ENCODE results near the gene GLIS2. TPM values are rescaled to one million over a fixed set of nuclear protein-coding genes. Genes with fewer than 3 reads are reported as not detected.

The GLIS2 gene
- total and polyA plus RNA-seq, 4 experiments from 2014 or later, result 0.08 TPM; not detected in 3

GRCh38 chr16:4272114-4272956 lies 43.5 kb upstream of the GLIS2 start:
- peak overlapping the region; percentile 71 for H3K27ac ChIP-seq (ENCODE audit: low read depth, low read length)
- H3K27me3 ChIP-seq (ENCODE audit: insufficient read depth, low read length), result no peaks in the 10 kb centered on the region
- peak overlapping the region; percentile 92 to 98 (median 95) for H3K4me3 Mint-ChIP-seq
- peak overlapping the region; percentile 88 to 100 (median 96) for H3K27ac Mint-ChIP-seq
- POLR2A ChIA-PET (ENCODE audit: partially characterized antibody), result interaction anchor here (0.6 to 4.3 kb wide), 20 partner anchors 10 to 555 kb away, joined by 3 to 109 read pairs (median 4); partner anchors contain the start of genes ADCY9, CORO7, MGRN1 and PAM16
- peaks cover 6 to 26% (median 14%) of the 10 kb centered on the region in 4 donors for H3K4me1 Mint-ChIP-seq
- peaks cover 10% of the 10 kb centered on the region for H3K4me1 ChIP-seq (ENCODE audit: insufficient read depth, low read length)
- CTCF ChIA-PET (ENCODE audit: partially characterized antibody), result interaction anchor here (0.9 to 8.2 kb wide), 10 partner anchors 16 to 352 kb away, joined by 3 to 84 read pairs (median 4); partner anchors contain the start of gene MGRN1
- peak overlapping the region; percentile 9 to 91 for H3K4me3 ChIP-seq (ENCODE audit: low read length in 2 of 2)
- peaks cover 4% of the 10 kb centered on the region for H3K36me3 ChIP-seq (ENCODE audit: insufficient read depth, low read length)
- intact Hi-C loops (cut with micrococcal nuclease), result loop anchor here (2.0 kb wide), 2 partner anchors 78 to 142 kb away; partner anchors contain the start of gene PAM16
- H3K9me3 Mint-ChIP-seq, result peaks cover 0 to 4% (median 0%) of the 10 kb centered on the region in 8 donors
- H3K36me3 Mint-ChIP-seq, result peaks cover 0 to 5% of the 10 kb centered on the region in 2 donors
- no peaks in the 10 kb centered on the region for H3K27me3 Mint-ChIP-seq
- peak in 3 of 5 donors; percentile 40 to 67 (median 48) for DNase-seq
- no peaks in the 10 kb centered on the region for H3K9me3 ChIP-seq (ENCODE audit: control insufficient read depth in 1 of 2, low read length in 2 of 2)

- POLR2A ChIA-PET (ENCODE audit: partially characterized antibody), result interaction anchor here (0.6 to 4.3 kb wide), 13 partner anchors 10 to 529 kb away, joined by 3 to 109 read pairs (median 4); partner anchors contain the start of genes ANKS3, CORO7, DNAAF8 and PAM16
- Mint-ChIP-seq H3K36me3 (peaks cover 0 to 5% of the 10 kb centered on the region in 2 donors), H3K4me1 (peaks cover 5 to 21% (median 9%) of the 10 kb centered on the region in 4 donors), H3K4me3 (peak overlapping the region; percentile 82 to 92 (median 88)), H3K27ac (peak overlapping the region; percentile 80 to 98 (median 90)), H3K9me3 (peaks cover 0 to 4% (median 0%) of the 10 kb centered on the region in 8 donors), H3K27me3 (no peaks in the 10 kb centered on the region)
- Histone ChIP-seq H3K36me3 (ENCODE audit: insufficient read depth, low read length) (no peaks in the 10 kb centered on the region), H3K4me3 (ENCODE audit: low read length in 2 of 2) (peak overlapping the region; percentile 23 to 91), H3K27me3 (ENCODE audit: insufficient read depth, low read length) (no peaks in the 10 kb centered on the region), H3K9me3 (ENCODE audit: control insufficient read depth in 1 of 2, low read length in 2 of 2) (no peaks in the 10 kb centered on the region), H3K27ac (ENCODE audit: low read depth, low read length) (peak overlapping the region; percentile 28), H3K4me1 (ENCODE audit: insufficient read depth, low read length) (peaks cover 10% of the 10 kb centered on the region)
- intact Hi-C loops (cut with micrococcal nuclease), result loop anchor here (1.0 to 2.0 kb wide), 3 partner anchors 33 to 141 kb away; partner anchors contain the start of gene PAM16
- DNase-seq, result peak in 2 of 5 donors; percentile 39 to 62
- CTCF ChIA-PET (ENCODE audit: partially characterized antibody), result interaction anchor here (0.6 to 1.9 kb wide), 9 partner anchors 15 to 350 kb away, joined by 3 to 24 read pairs (median 3); partner anchors contain the start of gene MGRN1
These were observed 42.0 kb upstream of the GLIS2 start for GRCh38 chr16:4273858-4274311.

- Histone ChIP-seq H3K27ac (ENCODE audit: low read depth, low read length) (no peak overlapping the region), H3K4me3 (ENCODE audit: low read length in 2 of 2) (no peak overlapping the region), H3K4me1 (ENCODE audit: insufficient read depth, low read length) (peaks cover 5% of the 10 kb centered on the region), H3K27me3 (ENCODE audit: insufficient read depth, low read length) (no peaks in the 10 kb centered on the region), H3K9me3 (ENCODE audit: control insufficient read depth in 1 of 2, low read length in 2 of 2) (no peaks in the 10 kb centered on the region), H3K36me3 (ENCODE audit: insufficient read depth, low read length) (no peaks in the 10 kb centered on the region)
- H3K27ac Mint-ChIP-seq, result no peak overlapping the region
- H3K36me3 Mint-ChIP-seq, result peaks cover 0 to 5% of the 10 kb centered on the region in 2 donors
- peaks cover 2 to 17% (median 6%) of the 10 kb centered on the region in 4 donors for H3K4me1 Mint-ChIP-seq
- no peak for DNase-seq
- H3K4me3 Mint-ChIP-seq, result peak overlapping the region in 1 of 8 donors; percentile 59
- intact Hi-C loops (cut with micrococcal nuclease), result no loop called here
- H3K9me3 Mint-ChIP-seq, result peaks cover 0 to 6% (median 0%) of the 10 kb centered on the region in 8 donors
- ChIA-PET POLR2A (ENCODE audit: partially characterized antibody) (no interaction called here), CTCF (ENCODE audit: partially characterized antibody) (interaction anchor here (0.8 kb wide), 1 partner anchor 13 kb away, joined by 3 read pairs; no protein-coding TSS in a partner anchor)
- peaks cover 0 to under 1% of the 10 kb centered on the region in 2 donors for H3K27me3 Mint-ChIP-seq
These were observed 40.0 kb upstream of the GLIS2 start for GRCh38 chr16:4275861-4276260.

- Mint-ChIP-seq H3K36me3 (no peaks in the 10 kb centered on the region), H3K9me3 (peaks cover 0 to 3% (median 0%) of the 10 kb centered on the region in 8 donors), H3K27me3 (peaks cover 0 to 2% of the 10 kb centered on the region in 2 donors), H3K4me1 (peaks cover 2 to 8% (median 3%) of the 10 kb centered on the region in 4 donors), H3K4me3 (no peak overlapping the region), H3K27ac (no peak overlapping the region)
- DNase-seq, result no peak
- intact Hi-C loops (cut with micrococcal nuclease), result no loop called here
- no peaks in the 10 kb centered on the region for H3K4me1 ChIP-seq (ENCODE audit: insufficient read depth, low read length)
- CTCF ChIA-PET (ENCODE audit: partially characterized antibody), result no interaction called here
- no peak overlapping the region for H3K27ac ChIP-seq (ENCODE audit: low read depth, low read length)
- H3K27me3 ChIP-seq (ENCODE audit: insufficient read depth, low read length), result no peaks in the 10 kb centered on the region
- POLR2A ChIA-PET (ENCODE audit: partially characterized antibody), result no interaction called here
- no peak overlapping the region for H3K4me3 ChIP-seq (ENCODE audit: low read length in 2 of 2)
- H3K36me3 ChIP-seq (ENCODE audit: insufficient read depth, low read length), result no peaks in the 10 kb centered on the region
- no peaks in the 10 kb centered on the region for H3K9me3 ChIP-seq (ENCODE audit: control insufficient read depth in 1 of 2, low read length in 2 of 2)
These were observed 37.8 kb upstream of the GLIS2 start for GRCh38 chr16:4277987-4278513.

GRCh38 chr16:4280625-4281024 lies 35.2 kb upstream of the GLIS2 start:
- H3K9me3 ChIP-seq (ENCODE audit: control insufficient read depth in 1 of 2, low read length in 2 of 2), result no peaks in the 10 kb centered on the region
- H3K27ac ChIP-seq (ENCODE audit: low read depth, low read length), result no peak overlapping the region
- no peak overlapping the region for H3K4me3 ChIP-seq (ENCODE audit: low read length in 2 of 2)
- H3K4me1 ChIP-seq (ENCODE audit: insufficient read depth, low read length), result no peaks in the 10 kb centered on the region
- intact Hi-C loops (cut with micrococcal nuclease), result no loop called here
- DNase-seq, result no peak
- H3K4me1 Mint-ChIP-seq, result peaks cover 0 to 4% (median 0%) of the 10 kb centered on the region in 4 donors
- H3K27me3 Mint-ChIP-seq, result peaks cover 9 to 13% of the 10 kb centered on the region in 2 donors
- peaks cover 0 to 3% (median 0%) of the 10 kb centered on the region in 8 donors for H3K9me3 Mint-ChIP-seq
- H3K4me3 Mint-ChIP-seq, result no peak overlapping the region
- no peaks in the 10 kb centered on the region for H3K36me3 ChIP-seq (ENCODE audit: insufficient read depth, low read length)
- no peaks in the 10 kb centered on the region for H3K36me3 Mint-ChIP-seq
- no peak overlapping the region for H3K27ac Mint-ChIP-seq
- CTCF ChIA-PET (ENCODE audit: partially characterized antibody), result no interaction called here
- POLR2A ChIA-PET (ENCODE audit: partially characterized antibody), result no interaction called here
- H3K27me3 ChIP-seq (ENCODE audit: insufficient read depth, low read length), result no peaks in the 10 kb centered on the region

GRCh38 chr16:4283441-4283840 lies 32.4 kb upstream of the GLIS2 start:
- Mint-ChIP-seq H3K27me3 (peaks cover 10 to 16% of the 10 kb centered on the region in 2 donors), H3K4me1 (peaks cover 2 to 12% (median 6%) of the 10 kb centered on the region in 4 donors), H3K27ac (no peak overlapping the region), H3K9me3 (peaks cover 0 to 3% (median 0%) of the 10 kb centered on the region in 8 donors), H3K4me3 (no peak overlapping the region), H3K36me3 (no peaks in the 10 kb centered on the region)
- Histone ChIP-seq H3K4me3 (ENCODE audit: low read length in 2 of 2) (no peak overlapping the region), H3K9me3 (ENCODE audit: control insufficient read depth in 1 of 2, low read length in 2 of 2) (no peaks in the 10 kb centered on the region), H3K27me3 (ENCODE audit: insufficient read depth, low read length) (no peaks in the 10 kb centered on the region), H3K36me3 (ENCODE audit: insufficient read depth, low read length) (no peaks in the 10 kb centered on the region), H3K27ac (ENCODE audit: low read depth, low read length) (no peak overlapping the region), H3K4me1 (ENCODE audit: insufficient read depth, low read length) (peaks cover 5% of the 10 kb centered on the region)
- POLR2A ChIA-PET (ENCODE audit: partially characterized antibody), result interaction anchor here (0.9 kb wide), 1 partner anchor 10 kb away, joined by 3 read pairs; no protein-coding TSS in a partner anchor
- CTCF ChIA-PET (ENCODE audit: partially characterized antibody), result interaction anchor here (0.7 to 1.3 kb wide), 4 partner anchors 29 to 628 kb away, joined by 3 to 5 read pairs (median 4); no protein-coding TSS in a partner anchor
- intact Hi-C loops (cut with micrococcal nuclease), result no loop called here
- no peak for DNase-seq
